ENCODE measurements around the gene MCTP1.
A peak's percentile ranks its signal among the peaks of the same experiment; 100 is the strongest.

The MCTP1 gene

DNA sequence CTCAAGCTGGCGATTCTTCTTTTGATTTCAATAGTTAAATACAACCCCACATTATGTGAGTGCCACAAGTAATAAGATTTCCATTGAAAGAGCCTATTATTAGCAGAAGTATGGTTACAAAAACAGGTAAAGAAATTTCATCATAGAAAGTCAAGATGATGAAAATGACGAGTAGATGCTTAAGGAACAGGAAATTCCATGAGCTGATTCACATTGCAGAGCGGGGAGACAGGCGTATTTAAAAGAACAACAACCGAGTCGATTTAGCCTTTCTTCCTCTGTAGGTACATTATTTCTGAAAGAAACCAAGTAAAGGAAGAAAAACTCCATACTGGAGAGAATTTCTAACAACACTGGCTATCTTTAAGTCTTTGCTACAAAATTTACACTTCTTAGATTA is 356.0 kb downstream of the MCTP1 start:
- Histone ChIP-seq H3K36me3 (ENCODE audit: control insufficient read depth, insufficient read depth, low read length) (no peaks in the 10 kb centered on the region), H3K18ac (ENCODE audit: low read length) (no peak overlapping the region), H4K8ac (ENCODE audit: low read depth, low read length) (no peak overlapping the region), H3K79me2 (ENCODE audit: control insufficient read depth, insufficient read depth, low read length) (no peaks in the 10 kb centered on the region), H3K4me3 (ENCODE audit: low read length) (no peak overlapping the region), H3K9ac (ENCODE audit: low read length) (no peak overlapping the region), H3K27me3 (ENCODE audit: insufficient read depth, low read length, poor library complexity) (no peaks in the 10 kb centered on the region), H2BK120ac (ENCODE audit: low read depth, low read length) (no peak overlapping the region), H3K23ac (ENCODE audit: low read length) (no peak overlapping the region), H2BK15ac (replicated peaks; ENCODE audit: low read depth) (no peak overlapping the region), H3K4me1 (ENCODE audit: control insufficient read depth, low read depth, low read length) (no peaks in the 10 kb centered on the region), H3K56ac (ENCODE audit: low read length) (no peak overlapping the region), H3K4me2 (ENCODE audit: low read length) (no peak overlapping the region), H2BK5ac (ENCODE audit: low read length) (no peak overlapping the region), H3K79me1 (ENCODE audit: low read length) (no peaks in the 10 kb centered on the region), H4K5ac (ENCODE audit: low read length) (no peak overlapping the region), H2AK5ac (ENCODE audit: low read length) (no peak overlapping the region), H3K27ac (ENCODE audit: low read depth, low read length) (no peak overlapping the region), H3K4ac (ENCODE audit: low read depth, low read length) (no peak overlapping the region)
- DNase-seq, result peak; percentile 22
- WGBS (ENCODE audit: extremely low coverage, insufficient coverage, low lambda C conversion rate), result no CpG with 5 or more reads among the region's 6 CpGs

- Histone ChIP-seq H3K4me3 (ENCODE audit: low read length) (no peak overlapping the region), H4K5ac (ENCODE audit: low read length) (no peak overlapping the region), H3K56ac (ENCODE audit: low read length) (no peak overlapping the region), H2BK5ac (ENCODE audit: low read length) (no peak overlapping the region), H3K23ac (ENCODE audit: low read length) (no peak overlapping the region), H3K4me1 (ENCODE audit: control insufficient read depth, low read depth, low read length) (no peaks in the 10 kb centered on the region), H3K79me1 (ENCODE audit: low read length) (no peaks in the 10 kb centered on the region), H2BK120ac (ENCODE audit: low read depth, low read length) (no peak overlapping the region), H3K36me3 (ENCODE audit: control insufficient read depth, insufficient read depth, low read length) (no peaks in the 10 kb centered on the region), H3K18ac (ENCODE audit: low read length) (no peak overlapping the region), H2BK15ac (replicated peaks; ENCODE audit: low read depth) (no peak overlapping the region), H3K4me2 (ENCODE audit: low read length) (no peak overlapping the region), H3K27ac (ENCODE audit: low read depth, low read length) (no peak overlapping the region), H3K79me2 (ENCODE audit: control insufficient read depth, insufficient read depth, low read length) (no peaks in the 10 kb centered on the region), H3K27me3 (ENCODE audit: insufficient read depth, low read length, poor library complexity) (no peaks in the 10 kb centered on the region), H3K9ac (ENCODE audit: low read length) (no peak overlapping the region), H2AK5ac (ENCODE audit: low read length) (no peak overlapping the region), H3K4ac (ENCODE audit: low read depth, low read length) (no peak overlapping the region), H4K8ac (ENCODE audit: low read depth, low read length) (no peak overlapping the region)
- no peak for DNase-seq
- WGBS (ENCODE audit: extremely low coverage, insufficient coverage, low lambda C conversion rate), result no CpG with 5 or more reads among the region's 14 CpGs
Measured at GRCh38 chr5:94920570-94920969, 364.3 kb downstream of the MCTP1 start.

DNA sequence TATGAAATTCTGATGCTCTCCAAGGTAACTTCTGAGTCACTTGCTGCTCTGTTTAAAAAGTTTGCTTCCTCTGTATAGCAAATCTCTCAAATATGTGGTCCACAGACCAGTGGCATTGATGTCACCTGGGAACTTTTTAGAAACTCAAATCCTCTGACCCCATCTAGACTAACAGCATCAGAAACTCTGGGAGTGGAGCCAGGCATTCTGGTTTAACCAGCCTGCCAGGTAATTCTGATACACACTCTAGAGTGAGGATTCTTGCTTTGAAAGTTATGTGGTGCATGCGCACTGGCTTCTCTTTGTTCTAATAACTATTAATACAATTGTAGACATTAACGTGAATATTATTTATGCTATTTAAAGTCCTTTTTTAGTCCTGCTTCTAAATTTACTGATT is 368.3 kb downstream of the MCTP1 start:
- no peak overlapping the region for H3K56ac ChIP-seq (ENCODE audit: low read length)
- no peak overlapping the region for H3K9ac ChIP-seq (ENCODE audit: low read length)
- DNase-seq, result no peak
- no peak overlapping the region for H2BK5ac ChIP-seq (ENCODE audit: low read length)
- no peaks in the 10 kb centered on the region for H3K36me3 ChIP-seq (ENCODE audit: control insufficient read depth, insufficient read depth, low read length)
- H3K79me1 ChIP-seq (ENCODE audit: low read length), result no peaks in the 10 kb centered on the region
- no CpG with 5 or more reads among the region's 2 CpGs for WGBS (ENCODE audit: extremely low coverage, insufficient coverage, low lambda C conversion rate)
- H3K4me3 ChIP-seq (ENCODE audit: low read length), result no peak overlapping the region
- no peak overlapping the region for H4K5ac ChIP-seq (ENCODE audit: low read length)
- no peaks in the 10 kb centered on the region for H3K27me3 ChIP-seq (ENCODE audit: insufficient read depth, low read length, poor library complexity)
- H3K4me1 ChIP-seq (ENCODE audit: control insufficient read depth, low read depth, low read length), result no peaks in the 10 kb centered on the region
- no peak overlapping the region for H2BK120ac ChIP-seq (ENCODE audit: low read depth, low read length)
- no peak overlapping the region for H3K27ac ChIP-seq (ENCODE audit: low read depth, low read length)
- H3K4ac ChIP-seq (ENCODE audit: low read depth, low read length), result no peak overlapping the region
- no peak overlapping the region for H4K8ac ChIP-seq (ENCODE audit: low read depth, low read length)
- H3K18ac ChIP-seq (ENCODE audit: low read length), result no peak overlapping the region
- no peaks in the 10 kb centered on the region for H3K79me2 ChIP-seq (ENCODE audit: control insufficient read depth, insufficient read depth, low read length)
- H2BK15ac ChIP-seq (replicated peaks; ENCODE audit: low read depth), result no peak overlapping the region
- H3K4me2 ChIP-seq (ENCODE audit: low read length), result no peak overlapping the region
- H3K23ac ChIP-seq (ENCODE audit: low read length), result no peak overlapping the region
- H2AK5ac ChIP-seq (ENCODE audit: low read length), result no peak overlapping the region

- H2BK15ac ChIP-seq (replicated peaks; ENCODE audit: low read depth), result no peak overlapping the region
- H3K4me3 ChIP-seq (ENCODE audit: low read length), result no peak overlapping the region
- no peak overlapping the region for H2BK5ac ChIP-seq (ENCODE audit: low read length)
- no peak overlapping the region for H4K8ac ChIP-seq (ENCODE audit: low read depth, low read length)
- no peaks in the 10 kb centered on the region for H3K36me3 ChIP-seq (ENCODE audit: control insufficient read depth, insufficient read depth, low read length)
- H4K5ac ChIP-seq (ENCODE audit: low read length), result no peak overlapping the region
- WGBS (ENCODE audit: extremely low coverage, insufficient coverage, low lambda C conversion rate), result no CpG with 5 or more reads among the region's 3 CpGs
- no peak overlapping the region for H3K9ac ChIP-seq (ENCODE audit: low read length)
- no peak overlapping the region for H3K23ac ChIP-seq (ENCODE audit: low read length)
- no peak overlapping the region for H3K4ac ChIP-seq (ENCODE audit: low read depth, low read length)
- no peak for DNase-seq
- no peak overlapping the region for H3K4me2 ChIP-seq (ENCODE audit: low read length)
- H2AK5ac ChIP-seq (ENCODE audit: low read length), result no peak overlapping the region
- H3K79me2 ChIP-seq (ENCODE audit: control insufficient read depth, insufficient read depth, low read length), result no peaks in the 10 kb centered on the region
- H3K56ac ChIP-seq (ENCODE audit: low read length), result no peak overlapping the region
- no peaks in the 10 kb centered on the region for H3K27me3 ChIP-seq (ENCODE audit: insufficient read depth, low read length, poor library complexity)
- H3K18ac ChIP-seq (ENCODE audit: low read length), result no peak overlapping the region
- H3K79me1 ChIP-seq (ENCODE audit: low read length), result no peaks in the 10 kb centered on the region
- H2BK120ac ChIP-seq (ENCODE audit: low read depth, low read length), result no peak overlapping the region
- H3K27ac ChIP-seq (ENCODE audit: low read depth, low read length), result no peak overlapping the region
- no peaks in the 10 kb centered on the region for H3K4me1 ChIP-seq (ENCODE audit: control insufficient read depth, low read depth, low read length)
Measured at GRCh38 chr5:94911276-94911675, 373.6 kb downstream of the MCTP1 start.

DNA sequence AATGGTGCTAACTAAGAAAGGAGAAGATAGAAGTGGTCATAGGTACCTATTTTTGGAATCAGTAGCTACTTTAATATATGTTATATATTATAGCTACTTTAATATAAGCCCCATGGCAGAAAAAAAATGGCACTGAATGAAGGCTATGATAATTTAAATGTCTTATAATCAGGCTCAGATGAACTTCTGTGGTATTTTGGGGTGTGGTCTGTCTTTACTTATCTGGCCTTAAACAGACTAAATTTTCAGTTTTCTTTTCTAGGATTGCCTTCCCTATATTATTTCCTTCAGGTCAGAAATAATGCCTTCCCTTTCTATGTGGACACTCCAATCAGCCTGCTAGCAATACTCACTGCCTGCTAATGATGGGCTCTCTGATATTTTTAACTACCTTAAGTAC is 374.2 kb downstream of the MCTP1 start:
- Histone ChIP-seq H3K9ac (ENCODE audit: low read length) (no peak overlapping the region), H3K36me3 (ENCODE audit: control insufficient read depth, insufficient read depth, low read length) (no peaks in the 10 kb centered on the region), H3K79me1 (ENCODE audit: low read length) (no peaks in the 10 kb centered on the region), H4K5ac (ENCODE audit: low read length) (no peak overlapping the region), H3K4me1 (ENCODE audit: control insufficient read depth, low read depth, low read length) (no peaks in the 10 kb centered on the region), H2AK5ac (ENCODE audit: low read length) (no peak overlapping the region), H3K27me3 (ENCODE audit: insufficient read depth, low read length, poor library complexity) (no peaks in the 10 kb centered on the region), H3K79me2 (ENCODE audit: control insufficient read depth, insufficient read depth, low read length) (no peaks in the 10 kb centered on the region), H2BK5ac (ENCODE audit: low read length) (no peak overlapping the region), H3K4me2 (ENCODE audit: low read length) (no peak overlapping the region), H3K27ac (ENCODE audit: low read depth, low read length) (no peak overlapping the region), H3K4ac (ENCODE audit: low read depth, low read length) (no peak overlapping the region), H3K23ac (ENCODE audit: low read length) (no peak overlapping the region), H3K56ac (ENCODE audit: low read length) (no peak overlapping the region), H3K18ac (ENCODE audit: low read length) (no peak overlapping the region), H2BK15ac (replicated peaks; ENCODE audit: low read depth) (no peak overlapping the region), H3K4me3 (ENCODE audit: low read length) (no peak overlapping the region), H4K8ac (ENCODE audit: low read depth, low read length) (no peak overlapping the region), H2BK120ac (ENCODE audit: low read depth, low read length) (no peak overlapping the region)
- no peak for DNase-seq

DNA sequence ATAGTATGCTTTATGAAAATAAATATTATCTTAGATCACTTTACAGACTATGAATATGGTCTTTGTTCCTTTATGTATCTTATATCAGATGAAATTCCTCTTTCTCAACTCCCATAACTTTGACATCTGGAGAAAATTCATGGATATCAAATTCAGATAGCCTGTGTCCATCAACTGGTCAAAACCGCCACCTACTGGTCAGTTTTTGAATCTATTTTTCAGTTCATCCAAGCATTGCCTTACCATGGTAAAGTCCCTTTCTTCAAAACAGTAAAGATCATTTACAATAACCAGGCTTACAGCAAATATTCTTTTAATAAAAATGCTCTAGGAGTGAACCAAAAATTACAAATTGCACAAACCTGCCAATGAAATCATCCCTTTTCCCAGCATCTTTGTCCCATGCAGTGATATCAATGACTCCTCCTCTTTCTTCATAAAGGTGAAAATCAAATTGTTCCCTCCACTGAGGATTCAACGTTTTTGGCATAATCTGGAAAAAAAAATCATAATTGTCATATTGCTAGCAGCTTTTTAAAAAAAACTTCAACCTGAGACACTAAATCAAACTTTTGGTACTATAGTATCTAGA is 375.9 kb downstream of the MCTP1 start:
- WGBS (ENCODE audit: extremely low coverage, insufficient coverage, low lambda C conversion rate), result no CpG with 5 or more reads among the region's 2 CpGs
- Histone ChIP-seq H4K8ac (ENCODE audit: low read depth, low read length) (no peak overlapping the region), H2AK5ac (ENCODE audit: low read length) (no peak overlapping the region), H3K4me2 (ENCODE audit: low read length) (no peak overlapping the region), H3K4me1 (ENCODE audit: control insufficient read depth, low read depth, low read length) (no peaks in the 10 kb centered on the region), H3K56ac (ENCODE audit: low read length) (no peak overlapping the region), H3K27me3 (ENCODE audit: insufficient read depth, low read length, poor library complexity) (no peaks in the 10 kb centered on the region), H3K4ac (ENCODE audit: low read depth, low read length) (no peak overlapping the region), H2BK15ac (replicated peaks; ENCODE audit: low read depth) (no peak overlapping the region), H2BK120ac (ENCODE audit: low read depth, low read length) (no peak overlapping the region), H3K9ac (ENCODE audit: low read length) (no peak overlapping the region), H4K5ac (ENCODE audit: low read length) (no peak overlapping the region), H3K36me3 (ENCODE audit: control insufficient read depth, insufficient read depth, low read length) (no peaks in the 10 kb centered on the region), H2BK5ac (ENCODE audit: low read length) (no peak overlapping the region), H3K79me2 (ENCODE audit: control insufficient read depth, insufficient read depth, low read length) (no peaks in the 10 kb centered on the region), H3K23ac (ENCODE audit: low read length) (no peak overlapping the region), H3K4me3 (ENCODE audit: low read length) (no peak overlapping the region), H3K18ac (ENCODE audit: low read length) (no peak overlapping the region), H3K27ac (ENCODE audit: low read depth, low read length) (no peak overlapping the region), H3K79me1 (ENCODE audit: low read length) (no peaks in the 10 kb centered on the region)
- peak; percentile 41 for DNase-seq

All from mesendoderm (in vitro differentiated cells).